Skeletal muscle cell (primary cell): Measurements from ENCODE around the gene SCUBE1.

Experiments used
- DNase-seq: peaks from one replicate; pipeline ENCODE4 v3.0.0-alpha.2; 2010; ENCODE audit warnings: low read depth
- H3K4me3 ChIP-seq: 2 replicates; pipeline ENCODE4 v1.5.1; 2011; ENCODE audit warnings: low read depth, mild to moderate bottlenecking, control low read depth, low read length, moderate library complexity

SCUBE1 gene

GRCh38 chr22:43209971-43210370 lies 133.2 kb downstream of the SCUBE1 start:
- DNase-seq = no peak
- no peak overlapping the region for H3K4me3 ChIP-seq

DNA sequence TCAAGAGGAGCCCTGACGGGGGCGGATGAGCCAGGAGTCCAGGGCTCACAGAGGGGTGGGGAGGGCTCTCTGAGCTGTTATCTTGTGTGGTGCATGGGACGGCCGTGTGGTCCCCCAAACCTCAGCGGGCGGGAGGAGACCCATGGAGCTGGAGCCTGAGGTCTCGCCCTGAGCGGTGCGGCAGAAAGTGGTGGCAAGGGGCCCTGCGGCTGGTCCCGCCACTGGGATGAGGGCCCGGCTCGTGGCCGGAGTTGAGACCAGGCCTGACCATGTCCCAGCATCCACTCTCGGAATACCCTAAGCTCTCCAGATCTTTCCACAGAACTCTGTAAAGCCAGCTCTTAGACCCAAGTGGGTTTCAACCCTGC lies 133.7 kb downstream of the SCUBE1 start:
- DNase-seq = no peak
- no peak overlapping the region for H3K4me3 ChIP-seq

DNA sequence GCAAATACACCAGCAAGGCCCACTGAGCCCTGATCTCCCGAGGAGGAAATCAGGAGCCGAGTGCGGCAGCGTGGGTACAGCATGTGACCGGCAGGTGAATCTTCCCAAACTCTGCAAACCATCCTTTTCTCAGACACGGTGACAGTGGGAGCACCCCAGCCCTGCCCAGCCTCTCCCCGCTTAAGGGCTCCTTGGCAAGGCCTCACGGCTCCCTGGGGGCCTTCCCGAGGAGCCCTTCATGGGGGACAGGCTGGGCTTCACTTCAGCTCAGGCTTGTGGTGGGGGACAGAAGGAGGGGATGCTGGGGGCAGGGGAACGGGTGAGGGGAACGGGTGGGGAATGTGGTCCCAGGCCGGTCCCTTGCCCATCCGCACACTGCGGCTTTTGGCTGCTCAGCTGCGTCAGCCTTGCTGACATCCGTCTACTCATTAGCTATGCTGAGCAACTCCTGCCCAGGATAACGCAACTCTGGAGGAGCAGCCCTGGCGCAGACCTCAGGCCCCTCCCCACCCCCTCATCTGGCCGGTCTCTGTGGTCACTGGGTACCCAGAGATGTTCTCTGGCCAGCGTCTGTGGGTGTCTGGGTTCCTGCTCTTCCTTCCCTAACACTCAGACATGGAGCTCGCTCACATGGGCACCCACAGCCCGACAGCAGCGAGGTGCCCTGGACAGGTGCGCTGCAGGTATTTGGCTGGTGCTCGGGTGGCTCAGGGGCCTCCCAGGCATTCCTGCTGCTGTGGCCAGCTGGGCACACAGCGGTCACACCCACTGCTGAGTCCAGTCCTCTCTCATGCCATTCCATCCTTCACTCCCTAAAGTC lies 134.3 kb downstream of the SCUBE1 start:
- no peak overlapping the region for H3K4me3 ChIP-seq
- no peak for DNase-seq

- no peak for DNase-seq
Measured at GRCh38 chr22:43207849-43208702, 135.1 kb downstream of the SCUBE1 start.

GRCh38 chr22:43207386-43207785 lies 135.8 kb downstream of the SCUBE1 start:
- no peak for DNase-seq

More at GRCh38 chr22:43207849-43208702, 135.1 kb downstream of the SCUBE1 start:
- H3K4me3 ChIP-seq = no peak overlapping the region

GRCh38 chr22:43206509-43207161 lies 136.5 kb downstream of the SCUBE1 start:
- DNase-seq = no peak
- H3K4me3 ChIP-seq = no peak overlapping the region

More at GRCh38 chr22:43207386-43207785, 135.8 kb downstream of the SCUBE1 start:
- no peak overlapping the region for H3K4me3 ChIP-seq

DNA sequence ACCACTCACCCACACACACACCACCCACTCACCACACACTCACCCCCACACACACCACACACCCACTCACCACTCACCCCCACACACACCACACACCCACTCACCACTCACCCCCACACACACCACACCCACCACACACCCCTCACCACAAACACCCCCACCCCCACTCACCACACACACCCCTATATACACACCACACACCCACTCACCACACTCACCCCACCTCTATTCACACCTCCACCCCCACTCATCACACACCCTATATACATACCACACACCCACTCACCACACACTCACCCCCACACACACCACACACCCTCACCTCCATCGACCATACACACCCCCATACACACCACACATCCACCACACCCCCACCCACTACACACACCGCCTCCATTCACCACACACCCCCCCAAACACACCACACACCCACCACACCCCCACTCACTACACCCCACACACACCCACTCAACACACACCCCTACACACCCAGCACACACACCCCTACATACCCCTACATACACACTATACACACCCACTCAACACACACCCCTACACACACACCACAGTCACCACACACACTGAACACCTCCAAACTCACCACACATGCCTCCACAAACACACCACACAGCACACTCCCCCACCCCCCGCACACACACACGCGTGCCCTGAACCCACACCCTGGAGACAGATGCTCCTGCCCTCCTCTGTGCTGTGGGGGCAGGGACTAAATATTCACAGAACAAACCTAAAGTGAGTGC lies 137.2 kb downstream of the SCUBE1 start:
- no peak overlapping the region for H3K4me3 ChIP-seq
- DNase-seq = no peak

GRCh38 chr22:43205261-43205691 lies 137.9 kb downstream of the SCUBE1 start:
- no peak for DNase-seq
- no peak overlapping the region for H3K4me3 ChIP-seq

GRCh38 chr22:43203471-43203981 lies 139.6 kb downstream of the SCUBE1 start:
- no peak overlapping the region for H3K4me3 ChIP-seq
- no peak for DNase-seq

DNA sequence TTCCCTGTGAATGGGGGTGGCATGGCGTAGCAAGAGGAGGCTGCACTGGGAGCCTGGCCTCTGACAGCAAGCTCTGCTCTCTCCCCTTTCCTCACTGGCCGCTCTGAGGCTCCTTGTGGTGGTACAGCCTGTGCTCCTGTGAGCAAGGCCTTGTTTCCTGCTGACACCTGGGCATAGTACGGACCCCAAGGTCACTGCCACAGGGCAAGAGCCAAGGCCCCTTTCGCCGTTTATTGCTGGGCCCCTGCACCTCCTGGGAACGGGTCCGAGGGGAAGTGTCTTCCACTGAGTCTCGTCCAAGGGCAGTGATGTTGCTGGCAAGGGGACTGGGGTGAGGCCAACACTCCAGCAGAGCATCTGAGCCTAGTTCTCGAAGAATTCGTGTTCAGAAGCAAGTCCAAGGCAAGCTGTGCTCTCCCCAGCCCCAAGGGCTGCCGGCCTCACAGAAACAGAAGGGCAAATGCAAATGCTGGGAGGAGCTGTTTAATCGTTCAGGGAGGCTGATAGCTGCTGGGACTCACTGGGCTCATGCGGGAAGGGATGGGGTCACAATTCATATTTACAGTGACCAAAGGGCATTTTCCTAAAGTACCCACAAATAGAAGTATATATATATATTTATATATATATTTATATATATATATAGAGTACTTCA lies 140.3 kb downstream of the SCUBE1 start:
- DNase-seq = no peak
- H3K4me3 ChIP-seq = no peak overlapping the region

- no peak overlapping the region for H3K4me3 ChIP-seq
- DNase-seq = no peak
Measured at GRCh38 chr22:43202326-43202725, 140.8 kb downstream of the SCUBE1 start.

GRCh38 chr22:43201486-43202219 lies 141.5 kb downstream of the SCUBE1 start:
- DNase-seq = no peak

GRCh38 chr22:43200555-43200954 lies 142.6 kb downstream of the SCUBE1 start:
- no peak for DNase-seq
- no peak overlapping the region for H3K4me3 ChIP-seq

More at GRCh38 chr22:43201486-43202219, 141.5 kb downstream of the SCUBE1 start:
- H3K4me3 ChIP-seq = no peak overlapping the region

- DNase-seq = no peak
- no peak overlapping the region for H3K4me3 ChIP-seq
Measured at GRCh38 chr22:43200031-43200430, 143.1 kb downstream of the SCUBE1 start.

GRCh38 chr22:43199541-43199940 lies 143.6 kb downstream of the SCUBE1 start:
- no peak for DNase-seq
- no peak overlapping the region for H3K4me3 ChIP-seq

DNA sequence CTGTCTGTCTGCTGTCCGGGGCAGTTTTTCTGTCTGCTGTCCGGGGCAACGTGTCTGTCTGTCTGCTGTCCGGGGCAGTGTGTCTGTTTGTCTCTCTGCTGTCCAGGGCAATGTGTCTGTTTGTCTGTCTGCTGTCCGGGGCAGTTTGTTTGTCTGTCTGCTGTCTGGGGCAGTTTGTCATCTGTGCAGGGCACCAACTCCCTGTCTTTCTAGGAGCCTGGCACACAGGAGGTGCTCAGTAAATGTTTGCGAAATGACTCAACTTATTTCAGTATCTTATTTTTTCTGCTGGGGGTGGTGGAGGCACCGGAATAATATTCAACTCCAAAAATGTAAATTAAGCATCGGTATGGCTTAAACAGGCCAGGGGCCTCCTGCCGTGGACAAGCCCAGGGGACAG lies 144.2 kb downstream of the SCUBE1 start:
- DNase-seq = no peak

GRCh38 chr22:43198126-43198525 lies 145.0 kb downstream of the SCUBE1 start:
- no peak for DNase-seq
- H3K4me3 ChIP-seq = no peak overlapping the region

More for the DNA sequence above, 144.2 kb downstream of the SCUBE1 start:
- no peak overlapping the region for H3K4me3 ChIP-seq
